ENCODE measurements around the gene RNF10.
"Not testable (repeated sequence)": the region's sequence is repeated elsewhere in the genome, so short reads cannot be mapped to it uniquely, and the experiment has no call there.

Gene RNF10

DNA sequence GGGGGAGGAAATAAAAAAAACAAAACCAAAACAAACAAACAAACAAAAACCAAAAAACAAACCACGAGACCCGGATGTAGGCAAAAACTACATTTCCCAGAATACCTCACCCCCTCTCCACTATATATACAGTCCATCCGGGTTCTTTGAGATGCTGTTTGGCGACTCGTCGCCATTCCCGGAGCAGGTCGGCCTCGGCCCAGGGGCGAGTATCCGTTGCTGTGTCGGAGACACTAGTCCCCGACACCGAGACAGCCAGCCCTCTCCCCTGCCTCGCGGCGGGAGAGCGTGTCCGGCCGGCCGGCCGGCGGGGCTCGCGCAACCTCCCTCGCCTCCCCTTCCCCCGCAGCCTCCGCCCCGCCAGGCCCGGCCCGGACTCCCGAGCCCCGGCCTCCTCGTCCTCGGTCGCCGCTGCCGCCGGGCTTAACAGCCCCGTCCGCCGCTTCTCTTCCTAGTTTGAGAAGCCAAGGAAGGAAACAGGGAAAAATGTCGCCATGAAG lies at the start of gene RNF10:
RNF10 (plus strand) TSS at position 154 of the 500 bp plus-strand sequence. CDS start 456 bp downstream, outside the sequence.
- DNase-seq, result peak in 54 of 56 donors; percentile 17 to 84 (median 62)

DNA sequence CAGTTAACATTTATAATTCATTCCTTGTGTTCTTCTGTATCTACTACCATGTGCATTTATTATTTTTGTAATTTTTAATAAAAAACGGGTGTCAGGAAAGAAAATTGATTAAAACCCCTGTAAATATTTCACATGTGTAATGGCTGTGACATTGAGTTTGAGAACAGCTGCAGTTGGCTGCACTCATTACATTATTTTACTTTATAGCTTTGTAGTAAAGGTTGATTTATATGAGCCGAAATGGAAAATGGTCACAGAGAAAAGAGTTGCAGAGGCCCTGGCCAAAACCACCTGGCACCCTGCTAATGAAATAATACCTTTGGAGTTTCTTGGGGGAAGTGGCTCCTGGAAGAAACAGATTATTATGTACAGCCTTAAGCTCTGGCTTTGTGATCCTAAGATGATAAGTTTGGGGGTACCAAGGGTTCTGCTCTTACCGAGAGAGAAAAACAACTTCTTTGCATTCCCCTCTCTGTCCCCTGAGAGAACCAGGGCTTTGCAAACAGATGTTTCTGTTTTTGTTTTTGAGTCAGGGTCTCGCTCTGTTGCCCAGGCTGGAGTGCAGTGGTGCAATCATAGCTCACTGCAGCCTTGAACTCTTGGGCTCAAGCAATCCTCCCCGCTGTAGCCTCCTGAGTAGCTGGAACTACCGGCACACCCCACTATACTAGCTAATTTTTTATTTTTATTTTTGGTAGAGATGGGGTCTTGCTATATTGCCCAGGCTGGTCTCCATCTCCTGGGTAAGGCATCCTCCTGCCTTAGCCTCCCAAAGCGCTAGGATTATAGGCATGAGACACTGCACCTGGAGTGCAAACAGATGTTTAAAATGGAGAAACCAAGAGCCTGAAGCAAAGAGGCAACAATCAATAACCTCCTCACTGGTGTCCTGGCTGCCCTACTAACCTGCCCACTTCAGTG lies 47.9 kb upstream of the RNF10 start:
- DNase-seq, result no peak

DNA sequence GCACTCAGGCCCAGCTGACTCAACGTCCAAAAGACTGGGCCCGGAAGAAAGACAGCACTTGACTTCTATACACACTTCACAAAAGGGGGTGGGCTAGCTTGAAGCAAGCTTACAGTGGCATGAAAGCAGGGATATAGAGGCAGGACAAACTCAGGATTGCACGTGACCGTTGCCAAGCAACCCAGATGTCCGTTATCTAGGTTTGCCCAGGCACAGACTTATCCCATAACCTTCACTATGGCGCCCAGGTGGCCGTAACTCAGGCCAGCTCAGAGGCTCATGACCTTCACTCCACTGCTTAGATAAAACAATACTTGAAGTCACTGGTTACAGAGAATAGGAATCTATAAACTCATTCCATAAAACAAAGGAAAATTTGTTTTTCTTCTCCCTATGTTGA lies 46.6 kb upstream of the RNF10 start:
- peak in 1 of 56 donors; percentile 41 for DNase-seq

DNA sequence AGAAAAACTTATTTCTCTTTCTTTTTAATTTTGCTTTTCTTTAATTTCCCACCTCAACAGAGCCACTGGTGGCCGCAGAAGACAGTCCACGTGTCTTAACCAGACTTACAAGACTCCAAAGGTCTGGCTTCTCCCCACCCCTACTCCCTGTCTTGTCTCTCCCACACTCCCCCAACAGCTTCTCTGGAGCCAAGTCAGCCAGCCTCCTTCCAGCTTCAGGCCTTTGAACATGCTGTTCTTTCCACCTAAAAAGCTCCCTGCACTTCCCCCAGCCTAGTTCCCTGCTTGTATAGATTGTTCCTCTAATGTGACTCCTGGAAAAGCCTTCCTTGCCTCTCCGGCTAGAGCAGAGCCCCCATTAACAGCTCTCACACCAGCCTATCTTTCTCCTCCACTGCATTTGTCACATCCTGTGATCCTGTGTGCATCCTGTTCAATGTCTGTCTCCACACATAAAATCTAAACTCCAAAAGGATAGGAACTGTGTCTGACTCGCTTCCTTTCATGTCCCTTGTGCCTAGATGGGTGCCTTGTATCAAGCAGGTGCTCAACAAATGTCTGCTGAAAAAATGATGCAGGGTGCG lies 46.0 kb upstream of the RNF10 start:
- peak in 16 of 56 donors; percentile 9 to 52 (median 26) for DNase-seq

DNA sequence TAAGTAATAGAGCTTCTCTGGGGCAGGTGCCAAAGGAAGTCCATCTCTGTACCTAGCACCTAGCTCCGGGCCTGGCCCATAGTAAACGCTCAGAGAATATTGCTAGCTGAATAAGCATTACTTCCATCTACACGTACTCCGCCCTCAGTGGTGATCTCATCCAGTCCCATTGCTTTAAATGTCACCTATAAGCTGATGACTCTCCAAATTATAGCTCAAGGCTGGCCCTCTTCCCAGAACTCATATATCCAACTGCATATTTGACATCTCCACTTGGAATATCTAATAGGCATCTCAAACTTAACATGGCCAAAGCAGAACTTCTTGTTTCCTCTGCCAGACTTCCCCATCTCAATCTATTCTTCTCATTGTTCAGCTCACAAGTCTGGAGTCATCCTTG lies 45.1 kb upstream of the RNF10 start:
- DNase-seq, result no peak

DNA sequence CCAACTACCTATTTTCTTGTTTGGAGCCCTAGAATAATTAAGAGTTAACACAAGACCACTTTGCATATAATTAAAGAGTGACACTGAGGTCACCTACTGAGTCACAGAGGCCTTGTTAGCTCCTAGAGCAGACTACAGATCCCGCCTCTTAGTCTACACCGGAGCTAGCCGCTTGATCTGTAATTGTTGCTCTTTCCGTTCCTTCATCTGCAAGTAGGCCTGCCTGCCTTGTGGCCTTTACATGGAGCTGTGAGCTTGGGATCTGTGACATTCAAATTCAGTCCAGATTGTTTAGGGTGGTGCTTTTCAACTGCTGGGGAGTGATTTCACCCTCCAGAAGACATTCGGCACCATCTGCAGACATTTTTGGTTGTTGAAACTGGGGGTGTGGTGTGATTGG lies 43.8 kb upstream of the RNF10 start:
- DNase-seq, result no peak

DNA sequence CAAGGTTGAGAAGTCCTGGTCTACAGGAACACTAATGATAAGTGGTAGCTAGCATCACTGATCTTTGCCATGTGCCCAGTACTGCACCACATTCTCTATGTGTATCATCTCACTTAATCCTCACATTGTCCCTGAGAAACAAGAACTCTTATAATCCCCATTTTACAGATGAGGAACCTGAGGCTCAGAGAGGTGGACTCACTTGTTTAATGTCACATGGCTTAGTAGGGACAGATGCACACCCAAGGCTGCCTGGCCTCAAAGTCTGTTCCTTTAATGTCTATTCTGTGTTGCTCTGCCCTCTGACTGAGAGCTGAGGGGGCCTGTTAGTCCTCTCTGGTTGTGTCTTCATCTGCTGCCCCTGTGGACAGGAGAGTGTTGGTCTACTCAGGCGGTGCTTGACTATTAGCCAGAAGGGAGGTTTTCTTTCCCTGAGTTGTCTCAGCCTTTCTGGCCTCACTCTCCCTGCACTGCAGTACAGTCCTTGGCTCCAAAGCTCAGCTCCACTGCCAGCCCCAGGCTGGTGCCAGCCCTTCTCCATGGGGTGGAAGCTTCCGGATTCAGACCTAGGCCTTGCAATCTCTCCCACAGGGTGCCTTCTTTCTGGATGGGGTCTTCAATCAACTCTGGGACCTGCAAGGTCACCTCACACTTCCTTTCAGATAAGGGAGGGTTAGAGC lies 43.2 kb upstream of the RNF10 start:
- peak in 19 of 56 donors; percentile 11 to 72 (median 24) for DNase-seq

DNA sequence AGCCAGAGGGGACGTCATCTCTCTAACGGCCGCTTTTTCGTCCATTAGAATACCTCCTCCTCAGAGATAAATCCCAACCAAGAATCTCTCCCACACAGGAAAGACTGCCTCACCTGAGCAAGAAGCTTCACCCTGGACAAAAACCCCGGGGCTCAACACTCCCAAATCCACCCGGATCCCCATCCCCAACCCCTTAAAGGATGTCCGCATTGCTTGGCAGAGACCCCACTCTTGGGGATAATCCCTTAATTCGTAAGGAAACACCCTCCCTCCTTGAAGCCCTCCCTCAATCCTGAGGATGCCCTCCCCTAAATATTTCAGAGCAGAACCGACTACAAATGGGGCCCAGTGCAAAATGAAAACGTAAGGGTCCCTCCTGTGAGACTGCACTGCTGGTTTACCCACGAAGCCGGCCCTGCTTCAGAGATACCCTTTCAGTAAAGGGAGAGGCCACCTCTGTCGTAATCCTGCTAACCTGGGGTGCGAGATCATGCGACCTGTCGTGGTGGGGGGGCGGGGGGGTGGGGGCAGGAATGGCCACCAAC lies 38.9 kb upstream of the RNF10 start:
- DNase-seq, result no peak

DNA sequence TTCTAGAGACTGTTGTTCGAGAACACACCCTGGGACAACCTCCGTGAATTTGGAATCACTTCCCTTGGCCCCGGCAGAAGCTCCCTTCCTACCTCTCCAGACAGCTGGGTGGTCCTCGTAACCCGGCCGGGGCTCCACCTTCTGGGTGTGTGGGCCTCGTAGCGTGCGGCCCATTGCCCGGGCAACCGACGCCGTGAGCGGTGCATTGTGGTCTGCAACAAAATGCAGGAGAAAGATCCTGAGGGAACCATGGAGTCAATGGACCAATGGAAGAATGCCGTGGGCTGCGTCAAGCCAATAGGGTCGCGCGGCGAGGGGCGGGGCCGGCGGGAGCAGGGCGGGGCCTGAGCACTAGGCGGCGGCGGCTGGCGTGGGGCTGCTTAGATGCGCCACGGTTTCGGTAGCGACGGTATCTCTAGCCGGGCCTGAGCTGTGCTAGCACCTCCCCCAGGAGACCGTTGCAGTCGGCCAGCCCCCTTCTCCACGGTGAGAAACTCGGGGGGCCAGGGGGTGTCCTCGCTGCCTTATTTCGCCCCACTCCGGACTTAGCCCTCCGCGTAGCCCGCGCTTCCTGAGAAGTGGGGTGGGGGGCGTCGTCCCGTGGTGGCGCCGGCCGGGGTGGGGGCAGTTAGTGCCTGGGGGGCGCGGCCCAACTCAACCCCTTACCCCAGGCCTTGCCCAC lies 38.3 kb upstream of the RNF10 start, which contains the start of gene DYNLL1:
DYNLL1 (plus strand) TSS at position 383 of the 682 bp plus-strand sequence. CDS start 309 bp downstream, outside the sequence.
- peak in 55 of 56 donors; percentile 52 to 97 (median 93) for DNase-seq

DNA sequence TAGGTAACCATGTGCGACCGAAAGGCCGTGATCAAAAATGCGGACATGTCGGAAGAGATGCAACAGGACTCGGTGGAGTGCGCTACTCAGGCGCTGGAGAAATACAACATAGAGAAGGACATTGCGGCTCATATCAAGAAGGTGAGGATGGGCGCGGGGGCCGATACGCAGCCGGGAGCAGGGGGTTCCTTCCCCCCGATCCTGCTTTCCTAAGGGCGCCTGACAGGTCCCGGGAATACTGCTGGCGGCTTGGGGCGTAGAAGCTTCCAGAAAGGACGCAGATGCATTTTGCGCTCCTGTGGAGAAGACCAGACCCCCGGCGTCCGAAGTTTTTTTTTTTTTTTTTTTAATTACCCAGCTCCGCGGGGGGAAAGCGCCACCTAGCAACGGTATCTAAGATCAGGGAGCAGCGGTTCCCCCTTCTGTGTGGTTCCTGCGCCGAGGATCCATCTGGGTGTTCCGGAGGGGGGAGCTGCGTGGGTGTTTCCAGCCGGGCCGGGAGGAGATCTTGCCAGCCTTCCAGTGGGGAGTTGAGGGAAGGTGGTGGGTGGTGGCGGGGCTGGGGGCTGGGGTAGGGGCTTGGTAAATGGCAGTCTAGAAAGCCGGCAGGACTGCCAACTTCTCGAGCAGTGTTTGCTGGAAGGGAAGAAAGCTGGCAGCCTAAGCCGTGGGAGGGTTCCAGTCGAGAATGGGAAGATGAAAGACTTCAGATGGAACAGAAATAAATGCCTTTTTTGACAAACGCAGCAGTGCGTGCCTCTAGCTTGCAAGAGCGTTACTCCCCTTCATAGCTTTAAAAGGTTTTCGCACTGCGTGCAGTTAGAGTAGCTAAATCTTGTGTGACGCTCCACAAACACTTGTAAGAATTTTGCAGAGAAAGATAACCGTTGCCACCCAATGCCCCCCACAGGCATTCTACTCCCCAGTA lies 37.5 kb upstream of the RNF10 start:
- DNase-seq, result peak in 54 of 56 donors; percentile 23 to 85 (median 66)

DNA sequence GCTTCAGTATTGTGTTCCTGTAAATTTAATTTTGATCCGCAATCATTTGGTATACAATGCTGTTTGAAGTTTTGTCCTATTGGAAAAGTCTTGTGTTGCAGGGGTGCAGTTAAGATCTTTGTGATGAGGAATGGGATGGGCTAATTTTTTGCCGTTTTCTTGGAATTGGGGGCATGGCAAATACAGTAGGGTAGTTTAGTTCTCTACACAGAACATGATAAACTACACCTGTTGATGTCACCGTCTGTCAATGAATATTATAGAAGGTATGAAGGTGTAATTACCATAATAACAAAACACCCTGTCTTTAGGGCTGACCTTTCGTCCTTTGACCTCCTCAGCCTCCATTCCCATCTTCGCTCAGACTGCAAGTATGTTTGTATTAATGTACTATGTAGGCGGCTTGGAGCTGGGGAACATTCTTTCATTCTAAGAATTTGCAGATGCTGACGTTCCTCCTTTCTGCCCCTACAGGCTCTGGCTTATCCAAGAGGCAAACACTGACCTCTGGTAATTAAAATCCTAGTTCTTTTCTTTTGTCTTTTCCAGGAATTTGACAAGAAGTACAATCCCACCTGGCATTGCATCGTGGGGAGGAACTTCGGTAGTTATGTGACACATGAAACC lies 36.5 kb upstream of the RNF10 start:
- peak in 1 of 56 donors; percentile 2 for DNase-seq

DNA sequence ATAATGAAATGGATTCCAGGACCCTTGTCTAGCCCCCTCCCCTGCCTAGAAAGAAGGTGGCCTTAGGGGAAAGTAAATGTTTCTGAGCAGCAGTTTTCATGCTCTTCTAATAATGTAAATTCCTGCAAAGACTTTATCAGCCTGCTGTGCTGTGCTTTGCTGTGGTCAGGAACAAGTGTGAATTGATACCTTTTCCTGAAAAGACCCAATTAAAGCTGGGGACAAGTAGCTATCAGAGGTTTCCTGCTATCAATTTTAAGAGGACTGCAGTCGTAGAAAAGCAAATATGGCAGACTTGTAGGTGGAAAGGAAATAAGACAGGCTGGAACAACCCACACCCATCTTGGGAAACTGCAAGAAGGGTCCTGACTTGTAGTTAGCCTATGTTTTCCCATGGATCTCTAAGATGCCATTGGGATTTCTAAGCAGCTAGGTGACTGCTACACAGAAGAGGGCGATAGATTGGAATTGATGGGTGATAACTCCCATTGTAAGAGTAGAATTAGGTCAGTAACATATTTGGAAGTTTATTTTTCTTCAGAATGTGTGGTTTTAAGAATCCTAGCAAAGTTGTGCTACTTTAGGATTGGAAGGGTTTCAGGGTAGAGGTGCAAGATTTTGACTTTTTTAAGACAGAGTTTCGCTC lies 35.2 kb upstream of the RNF10 start:
- no peak for DNase-seq

DNA sequence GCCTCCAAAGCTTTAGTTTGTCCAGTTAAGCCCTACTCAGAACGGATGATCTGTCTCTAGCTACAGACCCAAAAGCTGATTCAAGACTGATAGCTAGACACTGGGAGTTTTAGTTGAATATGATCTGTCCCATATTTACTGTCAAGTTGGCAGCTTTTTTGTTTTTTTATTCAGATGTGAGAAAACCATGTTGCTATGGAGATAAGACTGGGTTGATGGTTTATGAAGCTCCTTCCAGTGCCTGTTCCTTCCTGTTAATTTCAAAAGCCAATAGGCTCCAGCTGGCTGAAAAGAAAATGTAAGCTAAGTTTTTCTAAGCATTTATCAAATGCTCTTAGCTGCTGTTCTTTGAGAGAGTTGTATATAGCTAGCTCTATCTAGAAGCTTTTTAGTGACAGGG lies 33.6 kb upstream of the RNF10 start:
- no peak for DNase-seq

DNA sequence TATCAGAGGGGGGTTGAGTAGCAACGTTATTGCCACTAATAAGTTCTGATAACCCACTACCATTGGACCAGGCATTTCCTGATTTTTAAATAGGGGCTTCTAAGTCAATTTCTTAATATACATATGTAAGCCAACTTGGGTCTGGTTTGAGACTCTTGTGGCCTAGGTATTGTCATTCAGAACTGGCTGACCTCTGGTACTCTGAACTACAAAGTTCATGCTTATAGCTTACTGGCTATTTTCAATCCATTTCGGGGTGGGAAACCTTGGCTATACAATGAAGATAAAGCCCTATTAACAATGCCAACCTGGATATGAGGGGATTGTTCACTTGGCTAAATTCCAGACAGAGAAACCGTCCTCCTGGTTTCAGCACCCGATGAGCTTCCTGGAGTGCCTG lies 29.6 kb upstream of the RNF10 start:
- no peak for DNase-seq

DNA sequence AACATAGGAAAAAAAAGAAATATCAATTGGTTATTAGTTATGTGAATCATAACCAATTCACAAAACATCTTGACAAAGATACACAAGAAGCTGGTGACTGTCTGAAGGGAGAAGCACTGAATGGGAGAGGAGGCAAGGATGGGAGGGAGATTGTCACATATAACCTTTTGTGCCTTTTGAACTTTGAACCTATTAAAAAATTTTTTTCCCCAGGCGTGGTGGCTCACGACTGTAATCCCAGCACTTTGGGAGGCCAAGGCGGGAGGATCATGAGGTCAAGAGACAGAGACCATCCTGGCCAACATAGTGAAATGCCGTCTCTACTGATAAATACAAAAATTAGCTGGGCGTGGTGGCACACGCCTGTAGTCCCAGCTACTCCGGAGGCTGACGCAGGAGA lies 25.6 kb upstream of the RNF10 start:
- no peak for DNase-seq

DNA sequence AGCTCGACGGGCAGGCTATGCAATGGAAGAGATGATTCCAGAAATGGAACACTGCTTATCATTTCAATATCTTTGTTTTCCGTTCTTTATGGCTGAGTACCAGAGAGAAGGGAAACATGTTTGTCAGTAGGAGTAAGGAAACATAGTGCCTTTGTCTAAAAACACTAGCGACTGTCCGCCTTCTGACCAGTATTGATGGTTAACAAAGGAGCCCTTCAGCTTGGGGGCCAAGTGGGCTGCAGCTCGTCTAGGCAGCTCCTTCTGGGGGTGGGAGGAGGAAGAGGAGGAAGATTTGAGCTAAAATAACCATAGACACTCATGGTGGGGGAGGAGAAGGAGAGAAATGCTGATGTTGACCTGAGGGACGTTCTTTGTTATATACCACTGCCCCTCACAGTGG lies 20.2 kb upstream of the RNF10 start:
- peak in 39 of 56 donors; percentile 7 to 76 (median 35) for DNase-seq

DNA sequence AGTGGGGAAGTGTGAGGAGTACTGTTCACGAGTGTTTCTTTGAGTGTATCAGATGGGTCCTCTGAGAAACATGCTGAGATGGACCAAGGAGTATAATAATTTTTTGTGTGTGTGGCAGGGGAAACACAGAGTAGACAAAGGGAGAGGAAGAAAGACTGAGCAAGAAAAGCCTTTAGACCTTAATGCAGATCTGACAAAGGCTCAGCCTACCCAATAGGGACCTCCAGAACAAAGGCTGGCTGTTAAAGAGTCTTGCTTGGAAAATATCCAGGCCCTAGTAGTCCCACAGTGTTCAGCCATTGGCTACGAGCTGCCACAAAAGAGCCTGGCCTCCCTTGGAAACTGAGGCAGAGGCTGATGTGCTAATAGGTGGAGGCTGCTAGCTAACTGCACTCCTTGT lies 18.7 kb upstream of the RNF10 start:
- DNase-seq, result peak in 18 of 56 donors; percentile 3 to 63 (median 22)

DNA sequence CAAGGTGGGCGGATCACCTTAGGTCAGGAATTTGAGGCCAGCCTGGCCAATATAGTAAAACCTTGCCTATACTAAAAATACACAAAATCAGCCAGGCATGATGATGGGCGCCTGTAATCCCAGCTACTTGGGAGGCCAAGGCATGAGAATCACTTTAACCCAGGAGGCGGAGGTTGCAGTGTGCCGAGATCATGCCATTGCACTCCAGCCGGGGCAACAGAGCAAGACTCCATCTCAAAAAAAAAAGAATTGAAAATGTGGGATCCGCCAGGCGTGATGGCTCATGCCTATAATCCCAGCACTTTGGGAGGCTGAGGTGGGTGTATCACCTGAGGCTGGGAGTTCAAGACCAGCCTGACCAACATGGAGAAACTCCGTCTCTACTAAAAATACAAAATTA lies 14.8 kb upstream of the RNF10 start:
- DNase-seq, result not testable (repeated sequence)

DNA sequence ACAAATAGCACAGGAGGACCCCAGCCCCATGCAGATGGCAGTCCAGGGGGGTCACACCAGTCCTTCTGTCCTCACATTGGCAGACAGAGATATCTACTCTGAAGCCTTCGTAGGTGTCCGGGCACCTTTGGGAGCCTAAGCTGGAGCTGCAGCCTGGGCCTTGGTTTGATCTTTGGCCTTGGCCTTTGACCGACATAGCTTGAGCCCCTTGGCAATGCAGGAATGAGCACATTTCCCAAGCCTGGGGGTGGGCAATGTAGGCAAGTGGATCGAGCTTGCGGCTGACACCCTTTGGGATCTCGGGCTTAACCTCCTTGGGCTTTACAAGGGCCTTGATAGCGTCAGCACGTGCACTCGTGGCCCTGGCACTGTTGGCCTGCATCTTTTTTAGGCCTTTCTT lies 11.6 kb upstream of the RNF10 start:
- DNase-seq, result no peak
